HFFc6 (cell line): Measurements from ENCODE around the gene TNKS1BP1. TPM values are rescaled to one million over a fixed set of nuclear protein-coding genes. Genes with fewer than 3 reads are reported as not detected.
A peak's percentile ranks its signal among the peaks of the same experiment; 100 is the strongest.

Source experiments
- DNase-seq: peaks from one replicate; pipeline ENCODE4 v3.0.0-alpha.2; 2018
- H3K27ac Mint-ChIP-seq: 2 replicates; pipeline ENCODE4 v1.8.0; 2020; ENCODE audit warnings: mild to moderate bottlenecking, mixed read lengths
- H3K27me3 Mint-ChIP-seq: 2 replicates; pipeline ENCODE4 v1.8.0; 2021; ENCODE audit warnings: mild to moderate bottlenecking, moderate library complexity, mixed read lengths; ENCODE audit not compliant: insufficient read depth
- H3K36me3 Mint-ChIP-seq: 2 replicates; pipeline ENCODE4 v1.8.0; 2021; ENCODE audit warnings: low read depth, mixed read lengths
- H3K4me1 Mint-ChIP-seq: 2 replicates; pipeline ENCODE4 v1.8.0; 2020; ENCODE audit warnings: low read depth, mixed read lengths
- H3K4me3 Mint-ChIP-seq: 2 replicates; pipeline ENCODE4 v1.8.0; 2020; ENCODE audit warnings: mild to moderate bottlenecking, moderate library complexity, mixed read lengths
- H3K9me3 Mint-ChIP-seq: 2 replicates; pipeline ENCODE4 v1.8.0; 2020; ENCODE audit warnings: mild to moderate bottlenecking, mixed read lengths
- total RNA-seq, 6 experiments: library from RNA; stranded (reverse); fragmentation: NEBNext Ultra II Directional; extraction: Animal tissue kit (Norgen Biotek cat#: 25700); gene quantifications; 2 replicates in 1 of 6; 3 replicates in 5 of 6; pipeline ENCODE4 v1.2.3, GENCODE V29; 2021
- TF ChIP-seq, protein P1 (sequence below): fragments of 200-600 bp; sonication (generic); IDR thresholded peaks from 2 replicates; pipeline ENCODE4 v1.5.0; 2021; ENCODE audit warnings: antibody characterized with exemption, mild to moderate bottlenecking

The TNKS1BP1 gene
- total RNA-seq, 6 experiments from 2014 or later, result 118 to 134 (median 123) TPM

DNA sequence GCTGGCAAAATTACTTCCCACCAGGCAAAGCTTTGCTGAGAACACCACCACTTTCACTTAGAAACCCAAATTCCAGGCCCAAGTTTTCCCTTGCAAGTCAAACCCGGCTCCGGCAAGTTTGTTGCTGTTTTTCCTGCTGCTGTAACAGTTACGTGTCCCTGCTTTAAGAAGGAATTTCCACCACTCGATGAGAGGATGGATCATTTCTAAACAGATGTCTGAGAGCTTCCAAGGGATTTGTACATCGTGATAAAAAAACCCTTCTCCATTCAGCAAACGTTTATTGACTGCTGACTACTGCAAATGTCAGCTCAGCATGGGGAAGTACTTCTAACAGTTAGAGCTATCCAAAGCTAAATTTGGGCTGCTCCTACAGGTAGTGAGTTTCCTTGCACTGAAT is 33.1 kb upstream of the TNKS1BP1 start:
- no peaks in the 10 kb centered on the region for H3K9me3 Mint-ChIP-seq
- TF ChIP-seq, protein P1, sequence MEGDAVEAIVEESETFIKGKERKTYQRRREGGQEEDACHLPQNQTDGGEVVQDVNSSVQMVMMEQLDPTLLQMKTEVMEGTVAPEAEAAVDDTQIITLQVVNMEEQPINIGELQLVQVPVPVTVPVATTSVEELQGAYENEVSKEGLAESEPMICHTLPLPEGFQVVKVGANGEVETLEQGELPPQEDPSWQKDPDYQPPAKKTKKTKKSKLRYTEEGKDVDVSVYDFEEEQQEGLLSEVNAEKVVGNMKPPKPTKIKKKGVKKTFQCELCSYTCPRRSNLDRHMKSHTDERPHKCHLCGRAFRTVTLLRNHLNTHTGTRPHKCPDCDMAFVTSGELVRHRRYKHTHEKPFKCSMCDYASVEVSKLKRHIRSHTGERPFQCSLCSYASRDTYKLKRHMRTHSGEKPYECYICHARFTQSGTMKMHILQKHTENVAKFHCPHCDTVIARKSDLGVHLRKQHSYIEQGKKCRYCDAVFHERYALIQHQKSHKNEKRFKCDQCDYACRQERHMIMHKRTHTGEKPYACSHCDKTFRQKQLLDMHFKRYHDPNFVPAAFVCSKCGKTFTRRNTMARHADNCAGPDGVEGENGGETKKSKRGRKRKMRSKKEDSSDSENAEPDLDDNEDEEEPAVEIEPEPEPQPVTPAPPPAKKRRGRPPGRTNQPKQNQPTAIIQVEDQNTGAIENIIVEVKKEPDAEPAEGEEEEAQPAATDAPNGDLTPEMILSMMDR, result no peak
- no peaks in the 10 kb centered on the region for H3K36me3 Mint-ChIP-seq
- peaks cover 16% of the 10 kb centered on the region for H3K4me1 Mint-ChIP-seq
- no peak overlapping the region for H3K27ac Mint-ChIP-seq
- DNase-seq, result peak; percentile 9
- peaks cover 34% of the 10 kb centered on the region for H3K27me3 Mint-ChIP-seq
- no peak overlapping the region for H3K4me3 Mint-ChIP-seq

DNA sequence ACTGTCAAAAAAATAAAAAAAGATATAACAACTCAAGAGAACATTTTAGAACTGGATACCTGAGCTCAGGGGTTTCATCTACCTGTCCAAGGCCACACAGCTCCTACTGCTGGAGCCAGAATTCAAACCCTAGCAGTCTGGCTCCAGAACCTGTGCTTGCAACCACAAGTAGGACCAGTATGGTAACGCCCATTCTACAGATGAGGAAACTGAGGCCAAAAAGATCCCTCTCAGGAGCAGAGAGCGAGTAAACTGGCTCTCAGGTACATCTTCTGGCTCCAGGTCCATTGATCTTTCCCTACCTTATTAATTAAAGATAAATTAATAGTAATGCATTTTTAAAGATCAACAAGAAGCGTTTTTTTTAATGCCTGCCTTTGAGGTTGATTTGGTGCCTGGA is 32.6 kb upstream of the TNKS1BP1 start:
- peaks cover 37% of the 10 kb centered on the region for H3K27me3 Mint-ChIP-seq
- no peak overlapping the region for H3K27ac Mint-ChIP-seq
- TF ChIP-seq, protein P1, result no peak
- DNase-seq, result no peak
- H3K36me3 Mint-ChIP-seq, result no peaks in the 10 kb centered on the region
- H3K4me3 Mint-ChIP-seq, result no peak overlapping the region
- peaks cover 16% of the 10 kb centered on the region for H3K4me1 Mint-ChIP-seq
- no peaks in the 10 kb centered on the region for H3K9me3 Mint-ChIP-seq

DNA sequence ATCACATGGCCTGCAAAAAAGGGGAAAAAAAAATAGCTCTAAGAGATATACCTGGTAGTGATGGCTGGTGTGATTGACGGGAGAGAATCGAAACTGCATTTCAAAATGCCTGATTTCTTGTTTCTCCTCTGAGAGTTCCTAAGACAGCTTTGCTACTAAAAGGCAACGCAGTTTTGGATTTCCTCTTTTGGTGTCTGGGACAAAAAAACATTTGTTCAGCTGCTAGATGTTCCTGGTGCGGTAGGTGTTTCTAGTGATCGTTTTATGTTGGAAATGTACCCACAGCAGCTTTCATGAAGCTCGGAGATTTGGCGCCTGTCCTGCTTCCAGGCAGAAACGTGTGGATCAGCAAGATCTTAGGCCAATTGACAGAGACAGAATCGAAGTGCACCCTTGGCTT is 31.5 kb upstream of the TNKS1BP1 start:
- no peak for DNase-seq
- no peak overlapping the region for H3K27ac Mint-ChIP-seq
- TF ChIP-seq, protein P1, result no peak
- peaks cover 16% of the 10 kb centered on the region for H3K4me1 Mint-ChIP-seq
- no peaks in the 10 kb centered on the region for H3K36me3 Mint-ChIP-seq
- peaks cover 5% of the 10 kb centered on the region; the same call in 1 of the 2 replicates for H3K9me3 Mint-ChIP-seq
- H3K4me3 Mint-ChIP-seq, result no peak overlapping the region
- H3K27me3 Mint-ChIP-seq, result peaks cover 34% of the 10 kb centered on the region

DNA sequence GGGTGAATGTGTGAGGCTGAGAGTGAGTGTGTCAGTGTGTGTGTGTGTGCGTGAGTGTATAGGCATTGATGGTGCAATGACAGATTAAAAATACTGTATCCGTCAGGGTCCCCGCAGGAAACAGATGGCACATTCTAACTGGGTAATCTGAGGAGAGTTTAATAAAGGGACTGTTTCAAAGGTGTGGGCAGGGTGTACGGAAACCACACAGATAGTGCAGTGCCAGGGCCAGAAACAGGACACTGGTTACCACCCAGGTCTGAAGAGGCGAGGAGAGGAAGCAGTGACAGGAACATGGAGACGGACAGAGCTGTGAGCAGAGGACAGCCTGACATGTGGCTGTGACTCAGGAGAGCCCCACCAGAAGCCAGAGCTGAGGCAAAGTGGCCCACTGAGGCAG is 29.9 kb upstream of the TNKS1BP1 start:
- H3K4me3 Mint-ChIP-seq, result no peak overlapping the region
- H3K27ac Mint-ChIP-seq, result no peak overlapping the region
- H3K9me3 Mint-ChIP-seq, result peaks cover 7% of the 10 kb centered on the region; the same call in 1 of the 2 replicates
- H3K4me1 Mint-ChIP-seq, result peaks cover 19% of the 10 kb centered on the region
- TF ChIP-seq, protein P1, result no peak
- peaks cover 25% of the 10 kb centered on the region for H3K27me3 Mint-ChIP-seq
- no peaks in the 10 kb centered on the region for H3K36me3 Mint-ChIP-seq
- DNase-seq, result no peak

DNA sequence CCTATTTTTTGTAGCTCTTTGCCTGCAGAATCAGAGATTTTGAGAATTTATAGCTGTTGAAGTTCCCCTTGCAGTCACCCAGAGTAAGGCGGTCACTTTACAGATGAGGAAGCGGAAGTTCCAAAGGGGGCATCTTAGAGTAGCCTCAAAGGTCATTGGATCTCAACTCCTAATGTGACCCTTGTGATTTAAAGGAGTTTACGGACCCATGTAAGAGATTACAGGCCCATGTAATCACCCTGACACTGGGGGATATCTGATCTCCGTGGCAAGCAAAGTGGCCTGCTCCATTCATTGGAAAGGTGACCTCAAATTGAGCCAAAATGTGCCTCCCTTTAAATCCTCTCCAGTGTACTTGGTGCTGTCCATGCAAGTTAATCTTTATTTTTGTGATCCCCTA is 29.1 kb upstream of the TNKS1BP1 start:
- no peak for DNase-seq
- TF ChIP-seq, protein P1, result no peak
- Mint-ChIP-seq H3K27ac (no peak overlapping the region), H3K4me3 (no peak overlapping the region), H3K27me3 (peaks cover 18% of the 10 kb centered on the region), H3K4me1 (peaks cover 20% of the 10 kb centered on the region), H3K36me3 (no peaks in the 10 kb centered on the region), H3K9me3 (peaks cover 7% of the 10 kb centered on the region; the same call in 1 of the 2 replicates)

DNA sequence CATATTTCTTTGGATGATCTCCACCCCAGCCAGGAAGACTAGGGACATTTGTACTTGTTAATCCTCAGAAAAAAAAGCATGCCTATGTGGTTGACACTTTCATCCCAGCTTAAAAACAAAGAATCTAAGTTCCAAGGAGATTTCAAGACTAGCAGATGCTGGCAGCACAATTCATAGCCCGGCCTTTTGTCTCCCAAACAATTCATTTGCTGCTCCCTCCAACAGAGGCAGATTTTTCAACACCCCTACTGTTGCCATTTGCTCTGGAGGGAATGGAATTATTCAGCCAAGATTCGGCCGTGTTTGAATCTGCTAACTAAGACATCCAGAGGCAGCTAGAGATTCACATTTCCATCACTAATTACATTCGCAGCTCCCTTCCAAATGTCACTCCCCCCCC is 28.7 kb upstream of the TNKS1BP1 start:
- Mint-ChIP-seq H3K27me3 (peaks cover 16% of the 10 kb centered on the region; the same call in 1 of the 2 replicates), H3K9me3 (peaks cover 7% of the 10 kb centered on the region; the same call in 1 of the 2 replicates), H3K4me3 (no peak overlapping the region), H3K4me1 (peaks cover 19% of the 10 kb centered on the region), H3K27ac (no peak overlapping the region), H3K36me3 (no peaks in the 10 kb centered on the region)
- no peak for DNase-seq
- TF ChIP-seq, protein P1, result no peak
